HFF-Myc (cell line): ENCODE results near the gene EPAS1.

Experiments used
- DNase-seq: peaks from one replicate; pipeline ENCODE4 v3.0.0-alpha.2; 2011; ENCODE audit warnings: low read depth; ENCODE audit errors: extremely low read depth
- H3K4me3 ChIP-seq: replicated peaks from 2 replicates; pipeline ENCODE4 v1.5.1; 2011; ENCODE audit warnings: low read depth, mild to moderate bottlenecking, control low read depth, low read length
- CTCF ChIP-seq: IDR thresholded peaks from 2 replicates; pipeline ENCODE4 v1.5.1; 2012; ENCODE audit warnings: mild to moderate bottlenecking, low read depth, low read length, control low read depth; ENCODE audit errors: missing control alignments

The EPAS1 gene

DNA sequence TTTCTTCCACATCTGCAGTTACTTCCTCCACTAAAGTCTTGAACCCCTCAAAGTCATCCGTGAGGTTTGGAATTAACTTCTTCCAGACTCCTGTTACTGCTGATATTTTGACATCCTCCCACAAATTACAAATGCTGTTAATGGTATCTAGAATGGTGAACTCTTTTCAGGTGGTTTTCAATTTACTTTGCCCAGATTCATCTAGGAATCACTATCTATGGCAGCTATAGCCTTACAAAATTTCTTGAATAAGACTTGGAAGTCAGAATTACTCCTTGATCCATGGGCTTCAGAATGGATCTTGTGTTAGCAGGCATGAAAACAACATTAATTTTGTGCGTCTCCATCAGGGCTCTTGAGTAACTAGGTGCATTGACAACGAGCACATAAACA lies 19.9 kb downstream of the EPAS1 start:
- DNase-seq: no peak
- H3K4me3 ChIP-seq: no peak overlapping the region
- TF ChIP-seq CTCF: no peak

GRCh38 chr2:46318579-46319460 lies 21.6 kb downstream of the EPAS1 start:
- no peak for TF ChIP-seq CTCF
- no peak overlapping the region for H3K4me3 ChIP-seq
- no peak for DNase-seq

- no peak overlapping the region for H3K4me3 ChIP-seq
- no peak for TF ChIP-seq CTCF
- DNase-seq: no peak
These were observed 22.5 kb downstream of the EPAS1 start for GRCh38 chr2:46319711-46320110.

DNA sequence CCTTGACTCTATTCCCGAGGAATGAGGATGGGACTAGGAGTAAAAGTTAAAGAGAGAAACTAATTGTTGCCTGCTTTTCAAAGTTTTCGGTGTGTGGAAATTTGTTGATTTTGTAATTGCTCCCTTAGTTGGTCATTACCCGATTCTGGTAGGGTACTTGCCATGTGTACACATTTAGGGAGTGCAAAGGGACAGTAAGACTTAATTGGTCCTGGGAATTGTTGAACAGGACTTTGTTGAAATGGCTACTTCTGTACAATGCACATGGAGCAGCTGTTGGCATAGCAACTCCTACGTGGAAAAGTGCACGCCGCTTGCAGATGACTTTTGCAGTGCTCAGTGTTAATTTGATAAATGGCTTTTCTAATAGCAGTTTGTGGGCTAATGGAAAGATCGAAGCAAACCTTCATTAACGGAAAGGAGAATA lies 22.9 kb downstream of the EPAS1 start:
- no peak for TF ChIP-seq CTCF
- DNase-seq: no peak
- no peak overlapping the region for H3K4me3 ChIP-seq

DNA sequence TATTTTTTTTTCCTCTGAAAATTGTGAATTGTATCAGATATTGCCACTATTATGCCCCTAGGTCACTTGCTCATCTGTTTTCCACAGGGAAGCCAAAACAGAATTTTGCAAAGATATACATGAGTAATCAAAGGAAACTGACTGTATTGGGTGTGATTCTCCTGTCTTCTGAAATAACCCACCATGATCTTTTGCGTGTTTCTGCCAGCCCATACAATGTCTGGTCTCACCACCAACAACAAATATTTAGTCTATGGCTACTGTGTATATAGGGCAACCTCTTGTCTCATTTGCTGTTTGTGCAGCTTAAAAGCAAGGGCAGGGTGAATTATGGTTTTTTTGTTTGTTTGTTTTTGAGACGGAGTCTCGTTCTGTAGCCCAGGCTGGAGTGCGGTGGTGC lies 26.5 kb downstream of the EPAS1 start:
- no peak overlapping the region for H3K4me3 ChIP-seq
- no peak for DNase-seq
- no peak for TF ChIP-seq CTCF

GRCh38 chr2:46325182-46325928 lies 28.1 kb downstream of the EPAS1 start:
- no peak for TF ChIP-seq CTCF
- DNase-seq: no peak

More at GRCh38 chr2:46325182-46325928, 28.1 kb downstream of the EPAS1 start:
- H3K4me3 ChIP-seq: no peak overlapping the region
